Peyer's patch (tissue), 4 donors: ENCODE measurements around the gene MACROD2. TPM values are rescaled to one million over a fixed set of nuclear protein-coding genes. Genes with fewer than 3 reads are reported as not detected.

Experiments
- DNase-seq, 3 donors: peaks; one replicate each; pipeline ENCODE4 v3.0.0-alpha.2; 2017 to 2019
- H3K27ac ChIP-seq, 4 donors: fragments of 200-600 bp; sonication (generic); one replicate each; pipeline ENCODE4 v1.5.1; 2016 to 2019
- H3K27me3 ChIP-seq, 2 donors: fragments of 200-600 bp; sonication (generic); one replicate each; pipeline ENCODE4 v1.5.1; 2019
- H3K36me3 ChIP-seq, 3 donors: fragments of 200-600 bp; sonication (generic); one replicate each; pipeline ENCODE4 v1.5.1; 2016 to 2019
- H3K4me1 ChIP-seq, 4 donors: fragments of 200-600 bp; sonication (generic); one replicate each; pipeline ENCODE4 v1.5.1; 2016 to 2019
- H3K4me3 ChIP-seq, 4 donors: fragments of 200-600 bp; sonication (generic); 1 replicate in 3 of 4; 2 replicates in 1 of 4; pipeline ENCODE4 v1.5.1; 2016 to 2019; ENCODE audit warnings: mild to moderate bottlenecking in 1 of 4
- H3K9me3 ChIP-seq, 4 donors: fragments of 200-600 bp; sonication (generic); one replicate each; pipeline ENCODE4 v1.5.1; 2016 to 2019; ENCODE audit warnings: mild to moderate bottlenecking in 1 of 4
- CTCF ChIP-seq, 6 experiments: fragments of 450-650 bp in 4 of 6; fragments of 200-600 bp in 2 of 6; sonication (generic) in 1 of 6; IDR thresholded peaks; one replicate each; pipeline ENCODE4 v1.5.1; 2017 to 2019; ENCODE audit warnings: antibody characterized with exemption in 6 of 6, mild to moderate bottlenecking in 3 of 6, moderate library complexity in 1 of 6
- POLR2A ChIP-seq, 2 donors: fragments of 450-650 bp; IDR thresholded peaks; one replicate each; pipeline ENCODE4 v1.5.1; 2017; ENCODE audit warnings: antibody characterized with exemption in 2 of 2, mild to moderate bottlenecking in 2 of 2, moderate library complexity in 2 of 2
- total RNA-seq, 4 donors: library from RNA; depleted of rRNA; stranded (reverse); fragments of >200 nt; gene quantifications; one replicate each; pipeline ENCODE4 v1.1.0, GENCODE V29; 2016

Gene MACROD2
- total RNA-seq, 4 donors from 2014 or later: 2.5 to 10.7 (median 6.5) TPM

DNA sequence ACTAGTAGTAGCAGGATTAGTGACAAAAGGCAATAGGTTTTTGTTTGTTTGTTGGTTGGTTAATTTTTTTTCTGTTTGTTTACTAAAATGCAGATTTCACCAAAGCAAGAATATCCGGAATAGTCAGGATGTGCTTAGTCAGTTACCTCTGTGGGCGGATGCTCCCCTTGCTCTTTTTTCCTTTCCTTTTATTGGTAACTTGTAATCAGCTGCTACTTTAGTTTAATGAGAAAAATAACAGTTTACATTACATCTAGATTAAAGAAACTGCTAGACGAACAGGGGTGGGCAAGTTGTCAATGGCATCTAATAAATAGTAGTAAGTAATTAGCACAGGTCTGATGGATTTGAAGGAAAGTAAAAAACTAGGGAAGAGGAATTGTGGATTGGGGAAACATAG, 989.0 kb downstream of the MACROD2 start:
- TF ChIP-seq POLR2A (IDR thresholded peaks at IDR 0.05) (no peak), CTCF (IDR thresholded peaks at IDR 0.05) (no peak)
- DNase-seq: no peak
- no peak overlapping the region for H3K27ac ChIP-seq

GRCh38 chr20:14984768-14985622, 989.7 kb downstream of the MACROD2 start:
- Histone ChIP-seq H3K4me1 (no peaks in the 10 kb centered on the region), H3K9me3 (peaks cover 0 to 7% (median 3%) of the 10 kb centered on the region in 4 donors), H3K27ac (peak overlapping the region in 2 of 4 donors; percentile 20 to 40), H3K36me3 (no peaks in the 10 kb centered on the region), H3K27me3 (no peaks in the 10 kb centered on the region), H3K4me3 (no peak overlapping the region)
- no peak for DNase-seq
- TF ChIP-seq POLR2A (IDR thresholded peaks at IDR 0.05) (no peak), CTCF (IDR thresholded peaks at IDR 0.05) (no peak)

More for the DNA sequence above, 989.0 kb downstream of the MACROD2 start:
- Histone ChIP-seq H3K4me3 (no peak overlapping the region), H3K9me3 (peaks cover 0 to 7% (median 3%) of the 10 kb centered on the region in 4 donors), H3K4me1 (peaks cover 0 to under 1% (median under 1%) of the 10 kb centered on the region in 4 donors), H3K27me3 (no peaks in the 10 kb centered on the region), H3K36me3 (no peaks in the 10 kb centered on the region)

DNA sequence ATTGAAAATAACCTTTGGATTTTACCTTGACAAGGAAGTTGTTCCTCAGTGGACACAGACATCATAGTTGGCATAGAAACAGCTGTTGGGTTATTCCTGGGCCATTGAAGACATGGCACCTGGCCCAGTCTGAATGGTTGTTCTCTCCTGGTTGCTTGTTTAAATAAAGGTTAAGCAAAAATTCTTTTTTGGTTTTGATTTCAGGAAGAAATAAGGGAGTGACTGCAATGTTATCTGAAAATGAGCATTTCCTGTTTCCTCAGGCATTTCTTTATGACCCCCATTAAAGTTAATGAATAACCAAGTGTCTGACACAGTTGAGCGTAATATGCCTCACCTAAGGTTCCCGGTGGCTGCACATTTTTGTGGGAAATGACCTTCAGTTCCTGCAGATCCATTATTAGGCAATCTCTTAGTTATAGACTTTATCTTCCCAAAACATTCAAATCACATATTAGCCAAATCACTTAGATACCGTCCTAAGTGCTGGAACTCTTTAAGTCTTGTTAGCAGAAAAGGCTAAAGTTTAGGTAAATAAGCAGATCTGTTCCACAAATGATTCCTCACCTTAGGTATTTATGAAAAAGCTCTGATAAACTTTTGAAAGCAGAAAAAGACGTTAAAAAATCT, 990.8 kb downstream of the MACROD2 start:
- Histone ChIP-seq H3K9me3 (peaks cover 0 to 7% (median 3%) of the 10 kb centered on the region in 4 donors), H3K27me3 (no peaks in the 10 kb centered on the region), H3K36me3 (no peaks in the 10 kb centered on the region), H3K27ac (peak overlapping the region in 2 of 4 donors; percentile 20 to 61), H3K4me1 (no peaks in the 10 kb centered on the region), H3K4me3 (no peak overlapping the region)
- DNase-seq: peak in 2 of 3 donors; percentile 76 to 86
- TF ChIP-seq CTCF (IDR thresholded peaks at IDR 0.05) (no peak), POLR2A (IDR thresholded peaks at IDR 0.05) (no peak)

- H3K27ac ChIP-seq: peak overlapping the region in 1 of 4 donors; percentile 61
- H3K4me1 ChIP-seq: no peaks in the 10 kb centered on the region
- no peak for TF ChIP-seq CTCF (IDR thresholded peaks at IDR 0.05)
- no peaks in the 10 kb centered on the region for H3K36me3 ChIP-seq
- H3K4me3 ChIP-seq: no peak overlapping the region
- peaks cover 0 to 7% (median 3%) of the 10 kb centered on the region in 4 donors for H3K9me3 ChIP-seq
- DNase-seq: no peak
- H3K27me3 ChIP-seq: no peaks in the 10 kb centered on the region
These were observed 991.3 kb downstream of the MACROD2 start for GRCh38 chr20:14986656-14987055.

DNA sequence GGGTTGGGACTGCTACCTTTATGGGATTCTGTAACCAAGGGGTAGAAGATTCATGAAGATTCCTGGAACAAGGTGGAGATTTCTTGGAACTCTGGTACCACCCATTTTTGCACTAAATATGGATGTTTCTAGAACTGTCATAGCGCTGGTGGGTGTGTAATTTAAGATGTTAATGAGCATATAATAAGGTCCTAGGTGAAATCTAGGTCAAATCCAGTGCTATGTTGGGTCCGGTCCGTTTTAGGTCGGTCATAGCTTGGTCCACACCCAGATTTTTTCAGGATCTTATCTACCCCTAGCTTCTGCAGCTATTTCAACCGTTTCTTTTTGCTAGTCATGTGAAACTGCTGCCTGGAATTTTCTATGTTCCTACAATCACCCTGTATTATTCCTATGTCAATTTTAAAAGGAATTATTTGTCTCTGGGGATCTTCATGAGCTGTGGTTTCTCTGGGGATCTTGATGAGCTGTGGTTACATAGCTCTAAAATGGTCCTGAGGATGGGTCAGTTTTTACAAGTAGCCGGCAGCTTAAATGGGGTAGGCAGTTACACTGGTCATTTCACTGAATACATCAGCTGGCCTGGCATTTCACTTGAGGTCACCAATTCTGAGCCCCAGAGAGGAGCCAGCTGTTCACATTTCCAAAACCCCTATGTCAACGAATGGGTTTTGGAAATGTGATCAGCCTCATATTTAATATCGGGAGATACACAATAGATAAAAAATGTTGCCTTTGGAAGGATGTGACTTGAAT, 994.4 kb downstream of the MACROD2 start:
- Histone ChIP-seq H3K4me1 (no peaks in the 10 kb centered on the region), H3K4me3 (no peak overlapping the region), H3K9me3 (no peaks in the 10 kb centered on the region), H3K36me3 (no peaks in the 10 kb centered on the region), H3K27ac (no peak overlapping the region), H3K27me3 (no peaks in the 10 kb centered on the region)
- no peak for TF ChIP-seq POLR2A (IDR thresholded peaks at IDR 0.05)
- TF ChIP-seq CTCF (IDR thresholded peaks at IDR 0.05): no peak
- no peak for DNase-seq
